ENCODE measurements around the gene SMKR1.
"Not testable (repeated sequence)": the region's sequence is repeated elsewhere in the genome, so short reads cannot be mapped to it uniquely, and the experiment has no call there.

The SMKR1 gene

DNA sequence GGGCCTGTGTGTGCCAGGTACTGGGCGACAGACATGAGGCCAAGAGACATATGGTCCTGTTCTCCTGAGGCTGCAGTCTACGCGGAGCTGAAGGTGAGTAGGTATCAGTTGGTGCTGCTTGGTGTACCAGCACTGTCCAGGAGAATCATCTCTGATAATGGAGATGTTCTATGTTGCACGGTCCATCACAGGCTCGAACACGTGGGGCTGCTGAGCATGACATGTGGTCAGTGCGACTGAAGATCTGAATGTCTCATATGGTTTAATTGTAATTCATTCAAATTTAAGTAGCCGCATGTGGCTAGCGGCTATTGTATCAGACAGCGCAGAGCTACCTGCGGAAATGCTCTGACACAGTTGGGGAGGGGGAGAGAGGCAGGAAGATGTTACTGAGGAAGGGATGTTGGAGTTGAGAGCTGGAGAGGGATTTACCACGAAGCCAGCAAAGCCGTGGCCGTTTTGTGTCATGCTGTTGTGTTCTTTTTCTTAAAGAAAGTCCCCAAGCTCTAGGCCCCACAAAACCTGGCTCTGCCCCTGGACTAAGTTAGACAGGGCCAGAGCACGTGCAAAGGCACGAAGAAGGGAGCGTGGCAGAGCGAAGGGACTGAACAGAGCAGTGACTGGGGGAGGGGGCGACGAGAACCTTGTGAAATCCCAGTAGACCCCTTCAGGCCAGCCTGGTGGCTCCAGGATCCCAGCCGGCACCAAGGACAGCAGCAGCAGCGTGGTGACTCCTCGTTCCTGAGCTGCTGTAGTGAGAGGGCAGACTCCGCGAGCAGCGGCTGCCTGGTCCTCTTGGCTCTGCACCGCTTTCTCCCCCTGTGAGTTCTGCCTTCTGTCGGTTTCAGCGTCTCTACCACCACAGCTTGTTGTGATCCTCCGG is 20.0 kb downstream of the SMKR1 start:
- H3K4me3 ChIP-seq (ENCODE audit: low read length), result no peak overlapping the region
- no peak for DNase-seq (ENCODE audit: low read depth, low spot score)

DNA sequence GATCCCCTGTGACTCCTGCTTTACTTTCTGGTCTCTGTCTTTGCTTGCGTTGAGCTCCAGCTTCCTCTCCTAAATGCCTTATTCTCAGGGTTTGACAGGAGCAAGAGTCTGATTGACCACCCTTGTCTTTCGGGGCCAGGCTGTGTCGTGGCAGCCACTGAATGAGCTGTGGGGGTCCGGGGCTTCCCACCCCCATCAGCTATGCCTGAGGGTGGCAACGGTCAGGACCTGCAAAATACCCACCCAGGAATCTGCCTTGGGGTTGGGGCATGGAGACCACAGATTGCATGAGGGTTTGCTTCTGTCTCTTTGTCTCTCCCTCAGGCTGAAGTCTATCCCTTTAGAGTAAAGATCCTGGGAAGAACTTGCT is 20.6 kb downstream of the SMKR1 start:
- no peak for DNase-seq (ENCODE audit: low read depth, low spot score)
- H3K4me3 ChIP-seq (ENCODE audit: low read length), result no peak overlapping the region

DNA sequence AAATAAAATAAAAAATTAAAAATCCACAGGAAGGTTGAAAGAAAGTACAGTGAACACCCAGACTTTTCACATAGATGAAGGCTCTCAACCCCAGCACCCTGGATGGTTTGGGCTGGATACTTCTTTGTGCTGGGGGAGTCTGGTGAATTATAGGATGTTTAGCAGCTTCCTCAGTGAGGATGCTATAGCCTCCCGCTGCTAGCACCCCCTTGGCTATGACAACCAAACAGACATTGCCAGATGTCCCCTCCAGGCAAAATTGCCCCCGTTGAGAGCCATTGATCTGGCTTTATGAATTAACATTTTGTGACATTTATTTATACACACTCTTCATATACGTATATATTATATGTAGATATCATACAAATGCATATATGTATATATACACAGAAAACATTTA is 21.6 kb downstream of the SMKR1 start:
- H3K4me3 ChIP-seq (ENCODE audit: low read length), result no peak overlapping the region
- DNase-seq (ENCODE audit: low read depth, low spot score), result no peak

GRCh38 chr7:129524405-129524804 is 22.1 kb downstream of the SMKR1 start:
- not testable (repeated sequence) for DNase-seq (ENCODE audit: low read depth, low spot score)

GRCh38 chr7:129525225-129525862 is 23.0 kb downstream of the SMKR1 start:
- no peak for DNase-seq (ENCODE audit: low read depth, low spot score)
- H3K4me3 ChIP-seq (ENCODE audit: low read length), result no peak overlapping the region

More at GRCh38 chr7:129524405-129524804, 22.1 kb downstream of the SMKR1 start:
- H3K4me3 ChIP-seq (ENCODE audit: low read length), result not testable (repeated sequence)

DNA sequence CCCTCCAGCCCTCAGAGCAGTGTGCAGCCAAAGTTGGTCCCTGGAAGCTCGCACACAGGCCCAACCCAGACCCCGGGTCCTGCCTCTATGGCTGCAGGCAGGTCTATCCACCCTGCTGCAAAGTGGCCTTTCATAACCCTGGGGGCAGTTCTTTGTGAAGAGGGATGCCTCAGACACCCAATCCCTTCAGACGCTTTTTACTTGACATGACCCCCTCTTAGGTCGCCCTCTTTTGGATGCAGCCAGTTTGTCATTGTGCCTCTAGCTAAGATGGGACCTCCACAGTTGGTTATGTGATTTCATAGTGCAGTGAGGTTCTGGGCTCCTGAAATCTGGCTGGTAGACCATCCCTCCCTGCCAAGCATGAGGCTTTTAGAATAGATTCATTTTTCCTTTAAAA is 27.3 kb downstream of the SMKR1 start:
- DNase-seq (ENCODE audit: low read depth, low spot score), result no peak

GRCh38 chr7:129530795-129531391 is 28.6 kb downstream of the SMKR1 start:
- DNase-seq (ENCODE audit: low read depth, low spot score), result no peak
- H3K4me3 ChIP-seq (ENCODE audit: low read length), result no peak overlapping the region

More for the DNA sequence above, 27.3 kb downstream of the SMKR1 start:
- no peak overlapping the region for H3K4me3 ChIP-seq (ENCODE audit: low read length)

DNA sequence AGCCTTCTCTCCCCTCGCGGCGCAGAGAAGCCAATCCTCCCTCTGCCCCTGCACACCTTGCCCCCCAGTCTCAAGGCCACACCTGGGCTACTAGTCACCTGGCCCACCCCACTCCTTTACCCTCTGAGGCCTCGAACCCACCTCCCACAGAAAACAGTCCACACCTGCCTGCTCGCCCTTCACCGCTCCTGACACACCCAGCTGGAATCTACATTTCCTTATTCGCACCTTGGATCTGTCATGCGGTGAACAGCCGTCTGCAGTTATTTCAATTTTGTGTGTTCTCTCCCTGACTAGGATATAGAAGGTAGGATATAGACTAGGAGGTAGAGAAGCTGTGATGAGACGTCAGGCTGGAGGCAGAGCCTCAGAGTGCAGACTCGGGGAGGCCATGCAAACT is 29.4 kb downstream of the SMKR1 start:
- no peak for DNase-seq (ENCODE audit: low read depth, low spot score)
- no peak overlapping the region for H3K4me3 ChIP-seq (ENCODE audit: low read length)

DNA sequence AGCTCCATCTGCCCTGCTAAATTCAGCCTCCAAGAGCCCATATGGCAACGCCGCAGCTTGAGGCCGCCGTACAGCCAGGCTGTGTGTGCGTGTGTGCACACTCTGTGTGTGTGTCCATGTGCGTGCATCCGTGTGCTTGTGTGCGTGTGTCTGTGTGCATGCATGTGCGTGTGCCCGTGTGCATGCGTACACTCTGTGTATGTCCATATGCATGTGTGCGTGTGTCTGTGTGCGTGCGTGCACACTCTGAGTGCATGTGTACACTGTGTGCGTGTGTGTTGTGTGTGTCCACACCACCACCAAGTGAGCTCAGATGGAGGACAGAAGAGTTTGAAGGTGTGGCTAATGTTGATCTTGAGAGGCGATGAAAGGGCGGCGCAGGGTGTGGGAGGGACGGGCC is 30.0 kb downstream of the SMKR1 start:
- no peak overlapping the region for H3K4me3 ChIP-seq (ENCODE audit: low read length)
- DNase-seq (ENCODE audit: low read depth, low spot score), result no peak

- not testable (repeated sequence) for H3K4me3 ChIP-seq (ENCODE audit: low read length)
Observed at GRCh38 chr7:129534558-129535274, 32.4 kb downstream of the SMKR1 start.

GRCh38 chr7:129535896-129536295 is 33.6 kb downstream of the SMKR1 start:
- no peak overlapping the region for H3K4me3 ChIP-seq (ENCODE audit: low read length)
- DNase-seq (ENCODE audit: low read depth, low spot score), result peak; percentile 60

More at GRCh38 chr7:129534558-129535274, 32.4 kb downstream of the SMKR1 start:
- DNase-seq (ENCODE audit: low read depth, low spot score), result not testable (repeated sequence)

DNA sequence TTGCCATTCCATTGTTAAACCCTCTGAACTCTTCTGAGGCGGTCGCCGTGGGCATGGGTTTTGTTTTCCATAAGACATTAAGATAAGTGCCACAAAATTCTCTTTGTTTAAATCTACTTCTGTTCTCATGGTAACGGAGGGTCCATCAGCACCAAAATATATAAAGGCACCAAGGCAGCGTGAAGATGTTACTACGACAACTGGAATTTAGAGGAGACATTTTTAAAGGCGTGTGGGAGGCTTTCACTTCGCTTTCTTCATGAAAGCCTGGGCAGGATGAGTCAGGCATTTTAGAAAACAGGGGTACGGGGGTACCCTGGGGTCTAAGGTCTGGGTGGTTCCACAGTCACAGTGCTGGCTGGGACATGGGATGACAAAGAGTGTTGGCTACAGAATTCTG is 34.0 kb downstream of the SMKR1 start:
- no peak for DNase-seq (ENCODE audit: low read depth, low spot score)
- no peak overlapping the region for H3K4me3 ChIP-seq (ENCODE audit: low read length)

DNA sequence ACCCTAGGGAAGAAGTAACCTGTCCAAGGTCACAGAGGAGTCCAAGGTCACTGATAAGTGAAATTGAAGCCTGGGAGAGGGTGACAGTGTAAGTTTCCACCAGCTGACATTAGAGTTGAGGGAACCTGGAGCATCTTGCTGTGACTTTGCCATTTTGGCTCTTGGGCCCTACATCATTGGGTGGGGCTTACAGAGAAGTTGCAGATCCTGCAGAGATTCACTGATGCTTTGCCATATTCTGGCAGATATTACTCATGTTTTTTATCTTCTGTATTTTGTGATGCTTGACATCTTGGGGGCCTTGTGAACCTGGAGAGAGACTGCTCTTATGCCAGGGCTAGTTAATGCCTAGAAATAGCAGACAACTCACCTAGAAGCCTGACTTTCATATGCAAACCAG is 36.5 kb downstream of the SMKR1 start:
- H3K4me3 ChIP-seq (ENCODE audit: low read length), result no peak overlapping the region
- DNase-seq (ENCODE audit: low read depth, low spot score), result no peak

DNA sequence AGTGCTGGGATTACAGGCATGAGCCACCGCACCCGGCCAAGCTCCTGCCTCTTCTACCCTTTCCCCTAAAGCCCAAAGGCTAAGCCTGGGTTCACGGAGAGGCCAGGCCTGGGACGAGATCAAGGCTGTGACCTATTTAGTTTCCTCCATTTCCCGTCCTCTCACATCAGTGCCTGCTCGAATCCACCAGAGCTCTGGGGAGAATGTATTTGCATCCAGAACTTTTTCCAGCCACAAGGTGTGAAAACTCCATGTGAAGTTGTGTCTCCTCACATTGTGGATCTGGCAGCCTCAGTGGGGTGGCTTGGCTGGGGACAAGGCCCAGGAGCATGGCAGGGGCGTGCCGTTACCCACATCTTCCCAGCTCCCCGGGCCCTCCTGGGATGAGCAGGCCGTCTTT is 38.0 kb downstream of the SMKR1 start:
- no peak overlapping the region for H3K4me3 ChIP-seq (ENCODE audit: low read length)
- no peak for DNase-seq (ENCODE audit: low read depth, low spot score)

DNA sequence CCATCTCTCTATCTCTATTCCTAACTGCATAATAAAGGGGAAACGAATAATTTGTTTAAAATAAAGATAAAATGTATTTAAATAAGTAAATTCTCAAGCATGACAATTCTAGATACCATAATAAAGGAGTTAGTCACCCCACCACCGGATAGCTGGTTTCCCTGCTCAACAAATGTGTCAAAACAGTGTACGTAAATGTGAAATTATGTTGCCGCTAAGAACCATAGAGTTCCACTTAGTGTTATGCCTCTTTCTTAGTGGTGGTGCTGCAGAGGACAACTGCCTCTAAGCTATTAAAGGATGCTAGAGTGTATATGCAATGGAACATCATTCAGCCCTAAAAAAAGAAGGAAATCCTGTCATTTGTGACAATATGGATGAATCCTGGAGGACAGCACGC is 42.4 kb downstream of the SMKR1 start:
- DNase-seq (ENCODE audit: low read depth, low spot score), result no peak
- no peak overlapping the region for H3K4me3 ChIP-seq (ENCODE audit: low read length)

DNA sequence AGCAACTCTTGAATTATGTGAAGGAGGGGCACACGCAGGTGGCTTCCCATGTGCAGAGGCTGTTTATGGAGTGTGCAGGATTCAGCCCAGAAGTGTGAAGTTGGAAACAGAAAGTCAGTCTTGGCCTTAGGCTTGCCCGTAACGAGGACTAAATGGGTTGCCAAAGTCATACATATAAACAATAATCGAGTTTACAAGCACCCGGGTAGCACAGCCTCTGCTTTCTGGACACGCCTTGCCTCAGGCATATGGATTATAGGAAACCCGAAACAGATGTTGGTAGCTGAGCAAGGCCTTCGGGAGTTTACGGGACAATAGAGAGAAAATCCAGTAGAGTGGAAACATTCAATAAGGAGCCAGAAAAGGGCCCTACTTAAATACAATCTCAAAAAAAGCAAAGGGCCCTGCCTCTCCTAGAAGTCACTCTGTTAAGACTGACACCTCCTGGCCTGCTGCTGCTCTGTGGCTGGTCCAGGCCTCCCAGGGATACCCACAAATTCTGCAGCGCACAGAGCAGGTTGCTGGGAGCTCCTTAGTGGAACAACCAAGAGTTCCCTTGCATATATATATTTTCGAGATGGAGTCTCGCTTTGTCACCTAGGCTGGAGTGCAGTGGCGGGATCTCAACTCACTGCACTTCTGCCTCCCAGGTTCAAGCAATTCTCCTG is 48.5 kb downstream of the SMKR1 start:
- DNase-seq (ENCODE audit: low read depth, low spot score), result no peak
- no peak overlapping the region for H3K4me3 ChIP-seq (ENCODE audit: low read length)

- peak overlapping the region; percentile 41 for H3K4me3 ChIP-seq (ENCODE audit: low read length)
- DNase-seq (ENCODE audit: low read depth, low spot score), result peak; percentile 83
Observed at GRCh38 chr7:129553899-129554461, 51.6 kb downstream of the SMKR1 start.

GRCh38 chr7:129556607-129557133 is 54.3 kb downstream of the SMKR1 start:
- no peak overlapping the region for H3K4me3 ChIP-seq (ENCODE audit: low read length)
- no peak for DNase-seq (ENCODE audit: low read depth, low spot score)
